K562 (cell line): ENCODE data around the gene ZNF32. TPM values are rescaled to one million over a fixed set of nuclear protein-coding genes. Genes with fewer than 3 reads are reported as not detected.

Experiments used
- ASH1L ChIP-seq: fragments of 450-650 bp; IDR thresholded peaks from 2 replicates; pipeline ENCODE4 v1.6.1; 2018; ENCODE audit warnings: borderline replicate concordance, mild to moderate bottlenecking, low read depth; ENCODE audit not compliant: partially characterized antibody
- CHD2 ChIP-seq: IDR thresholded peaks from 2 replicates; pipeline ENCODE4 v1.6.1; 2011; ENCODE audit warnings: low read depth, low read length
- ELF4 ChIP-seq: fragments of 450-650 bp; formaldehyde crosslinking; IDR thresholded peaks from 2 replicates; pipeline ENCODE4 v1.4.0; 2022; ENCODE audit warnings: missing genetic modification characterization
- KLF10 ChIP-seq: fragments of 250-450 bp; sonication (Bioruptor Pico); IDR thresholded peaks from 2 replicates; pipeline ENCODE4 v1.6.1; 2021; ENCODE audit warnings: matching md5 sums
- MTA3 ChIP-seq: fragments of 450-650 bp; formaldehyde crosslinking; IDR thresholded peaks from 2 replicates; pipeline ENCODE4 v1.6.1; 2017; ENCODE audit warnings: mild to moderate bottlenecking, borderline replicate concordance
- NONO ChIP-seq, 2 experiments: fragments of 200-400 bp in 1 of 2; fragments of 450-650 bp in 1 of 2; formaldehyde crosslinking in 1 of 2; IDR thresholded peaks; 2 replicates each; pipeline ENCODE4 v1.6.1; 2017; ENCODE audit warnings: low read depth in 2 of 2, mild to moderate bottlenecking in 2 of 2, moderate library complexity in 2 of 2, low read length in 1 of 2
- PRMT5 ChIP-seq: sonication (generic); formaldehyde crosslinking; IDR thresholded peaks from 2 replicates; pipeline ENCODE4 v1.5.0; 2020; ENCODE audit warnings: missing genetic modification reagents
- RAD21 ChIP-seq, 2 experiments: fragments of 250-450 bp in 1 of 2; fragments of 450-650 bp in 1 of 2; sonication (Bioruptor Pico) in 1 of 2; formaldehyde crosslinking in 1 of 2; IDR thresholded peaks in 1 of 2; conservative IDR thresholded peaks in 1 of 2; 2 replicates each; pipeline versions ENCODE4 v1.4.0 to v1.8.0; 2020 to 2022; ENCODE audit warnings: mild to moderate bottlenecking in 2 of 2, moderate library complexity in 1 of 2
- RBBP5 ChIP-seq: fragments of 200-600 bp; sonication (generic); IDR thresholded peaks from 2 replicates; pipeline ENCODE4 v1.6.1; 2012; ENCODE audit warnings: borderline replicate concordance, mild to moderate bottlenecking, low read length, control low read depth, inconsistent platforms; ENCODE audit not compliant: insufficient read depth, poor library complexity, severe bottlenecking
- SETDB1 ChIP-seq: IDR thresholded peaks from one replicate; pipeline ENCODE4 v1.6.1; 2012; ENCODE audit warnings: low read length, control low read depth, inconsistent platforms
- SIN3A ChIP-seq, 2 experiments: fragments of 150-350 bp in 1 of 2; IDR thresholded peaks; 2 replicates each; pipeline ENCODE4 v1.6.1; 2011 to 2016; ENCODE audit warnings: borderline replicate concordance in 2 of 2, low read depth in 2 of 2, low read length in 2 of 2, mild to moderate bottlenecking in 2 of 2, moderate library complexity in 2 of 2; ENCODE audit not compliant: control insufficient read depth in 1 of 2
- XRCC3 ChIP-seq: fragments of 450-650 bp; IDR thresholded peaks from 2 replicates; pipeline ENCODE4 v1.6.1; 2017; ENCODE audit warnings: mild to moderate bottlenecking, moderate library complexity
- YY1 ChIP-seq, 3 experiments: IDR thresholded peaks; 2 replicates each; pipeline ENCODE4 v1.6.1; 2011; ENCODE audit warnings: low read length in 2 of 3, mild to moderate bottlenecking in 2 of 3, moderate library complexity in 2 of 3, borderline replicate concordance in 1 of 3, control low read depth in 1 of 3, low read depth in 1 of 3; ENCODE audit not compliant: insufficient read depth in 3 of 3, insufficient replicate concordance in 2 of 3, control insufficient read depth in 1 of 3, insufficient read length in 1 of 3; ENCODE audit errors: extremely low read depth in 1 of 3
- ZNF134 ChIP-seq: fragments of 250-450 bp; sonication (Bioruptor Pico); conservative IDR thresholded peaks from 2 replicates; pipeline ENCODE4 v1.4.0; 2020
- ZNF146 ChIP-seq: IDR thresholded peaks from one replicate; pipeline ENCODE4 v1.6.1; 2018; ENCODE audit warnings: missing compliant biosample characterization; ENCODE audit not compliant: unreplicated experiment
- ZNF184 ChIP-seq: sonication (generic); formaldehyde crosslinking; IDR thresholded peaks from 2 replicates; pipeline ENCODE4 v1.5.0; 2020; ENCODE audit warnings: missing genetic modification reagents
- ZNF217 ChIP-seq: sonication (generic); formaldehyde crosslinking; IDR thresholded peaks from 2 replicates; pipeline ENCODE4 v1.8.0; 2022; ENCODE audit warnings: mild to moderate bottlenecking, missing genetic modification reagents
- ZNF445 ChIP-seq: fragments of 250-450 bp; sonication (Bioruptor Pico); IDR thresholded peaks from 2 replicates; pipeline ENCODE4 v1.4.0; 2020; ENCODE audit warnings: low read depth, mild to moderate bottlenecking, moderate library complexity
- ZNF589 ChIP-seq: fragments of 200-800 bp; sonication (Bioruptor generic); IDR thresholded peaks from 2 replicates; pipeline ENCODE4 v1.6.1; 2016; ENCODE audit warnings: low read depth, missing genetic modification characterization, missing compliant biosample characterization
- ZNF75A ChIP-seq: fragments of 450-650 bp; formaldehyde crosslinking; IDR thresholded peaks from 2 replicates; pipeline ENCODE4 v1.4.0; 2020; ENCODE audit warnings: mild to moderate bottlenecking
- ZNF76 ChIP-seq: fragments of 250-450 bp; sonication (Bioruptor Pico); IDR thresholded peaks from 2 replicates; pipeline ENCODE4 v1.4.0; 2020; ENCODE audit warnings: mild to moderate bottlenecking, moderate library complexity, borderline replicate concordance
- ZSCAN29 ChIP-seq: fragments of 450-650 bp; IDR thresholded peaks from 2 replicates; pipeline ENCODE4 v1.6.1; 2017
- polyA plus RNA-seq, 8 experiments: library from polyadenylated mRNA; depleted of rRNA in 4 of 8; stranded (reverse) in 5 of 8; unstranded in 3 of 8; fragments of >200 nt; fragmentation: Nextera tagmentation in 2 of 8; fragmentation: Illumina TruSeq in 1 of 8; extraction: Ambion mirVana in 2 of 8; extraction: Trizol in 1 of 8; gene quantifications; 2 replicates each; pipeline versions ENCODE4 v1.2.1 to v1.2.3, GENCODE V29; 2011 to 2014; ENCODE audit warnings: inconsistent platforms in 1 of 8, missing spikeins in 1 of 8
- total RNA-seq, 7 experiments: library from RNA; depleted of rRNA in 6 of 7; stranded (reverse); fragments of >200 nt in 6 of 7; fragmentation: Illumina TruSeq in 2 of 7; extraction: Trizol in 2 of 7; gene quantifications; 2 replicates each; pipeline versions ENCODE4 v1.2.1 to v1.2.3, GENCODE V29; 2011 to 2021; ENCODE audit warnings: low replicate concordance in 1 of 7
- TF ChIP-seq, protein P1 (sequence below): sonication (generic); formaldehyde crosslinking; IDR thresholded peaks from 2 replicates; pipeline ENCODE4 v1.8.1; 2023; ENCODE audit warnings: mild to moderate bottlenecking, missing genetic modification reagents
- TF ChIP-seq, protein P2 (sequence below): fragments of 450-650 bp; IDR thresholded peaks from 2 replicates; pipeline ENCODE4 v1.6.1; 2016; ENCODE audit warnings: antibody characterized with exemption
- TF ChIP-seq, protein P3 (sequence below): IDR thresholded peaks from 3 replicates; pipeline ENCODE4 v1.6.1; 2011; ENCODE audit warnings: borderline replicate concordance, mild to moderate bottlenecking, moderate library complexity; ENCODE audit not compliant: insufficient read length; ENCODE audit errors: extremely low read depth

ZNF32 gene
- total and polyA plus RNA-seq, 9 of the 15 experiments (the other 6 are each of a cell fraction or from before 2014, with no cell fraction given): 17.3 to 57.0 (median 26.3) TPM

DNA sequence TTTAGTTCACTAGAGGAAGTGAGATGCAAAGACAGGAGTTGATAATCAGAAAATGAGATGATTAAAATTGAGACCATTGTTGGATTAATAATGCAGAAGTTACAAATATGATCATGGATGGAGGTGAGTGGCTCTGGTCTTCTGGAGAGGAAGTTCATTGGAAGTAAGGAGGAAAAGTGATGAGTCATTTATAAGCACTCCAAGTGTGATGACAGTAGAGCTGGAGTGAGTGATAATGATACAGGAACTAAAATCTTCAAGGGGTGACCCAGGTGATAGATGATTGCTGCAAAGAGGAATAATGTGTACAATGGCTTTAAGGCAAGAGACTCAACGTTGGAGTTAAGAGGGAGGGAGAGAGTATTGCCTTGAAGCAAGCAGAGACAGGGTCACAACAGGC is 20.7 kb downstream of the ZNF32 start (continued):
- TF ChIP-seq ZNF589 (CRISPR knock-in tag): no peak
- TF ChIP-seq ZNF76 (CRISPR knock-in tag): no peak
- no peak for TF ChIP-seq NONO (IDR thresholded peaks at IDR 0.05; ENCODE audit: low read depth in 2 of 2, low read length in 1 of 2)
- TF ChIP-seq, protein P1, sequence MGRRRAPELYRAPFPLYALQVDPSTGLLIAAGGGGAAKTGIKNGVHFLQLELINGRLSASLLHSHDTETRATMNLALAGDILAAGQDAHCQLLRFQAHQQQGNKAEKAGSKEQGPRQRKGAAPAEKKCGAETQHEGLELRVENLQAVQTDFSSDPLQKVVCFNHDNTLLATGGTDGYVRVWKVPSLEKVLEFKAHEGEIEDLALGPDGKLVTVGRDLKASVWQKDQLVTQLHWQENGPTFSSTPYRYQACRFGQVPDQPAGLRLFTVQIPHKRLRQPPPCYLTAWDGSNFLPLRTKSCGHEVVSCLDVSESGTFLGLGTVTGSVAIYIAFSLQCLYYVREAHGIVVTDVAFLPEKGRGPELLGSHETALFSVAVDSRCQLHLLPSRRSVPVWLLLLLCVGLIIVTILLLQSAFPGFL (CRISPR knock-in tag): no peak
- TF ChIP-seq MTA3: no peak
- TF ChIP-seq RAD21 (CRISPR knock-in tag; conservative IDR thresholded peaks at IDR 0.05 in 1 of 2, IDR thresholded peaks at IDR 0.05 in 1 of 2): no peak
- TF ChIP-seq YY1 (IDR thresholded peaks at IDR 0.05; ENCODE audit: borderline replicate concordance in 1 of 3, control insufficient read depth in 1 of 3, extremely low read depth in 1 of 3, insufficient read depth in 3 of 3, insufficient read length in 1 of 3, insufficient replicate concordance in 2 of 3, low read depth in 1 of 3, low read length in 2 of 3): no peak
- no peak for TF ChIP-seq SETDB1
- no peak for TF ChIP-seq ZSCAN29
- TF ChIP-seq ZNF217 (CRISPR knock-in tag): no peak
- no peak for TF ChIP-seq ZNF134 (CRISPR knock-in tag)
- TF ChIP-seq, protein P2, sequence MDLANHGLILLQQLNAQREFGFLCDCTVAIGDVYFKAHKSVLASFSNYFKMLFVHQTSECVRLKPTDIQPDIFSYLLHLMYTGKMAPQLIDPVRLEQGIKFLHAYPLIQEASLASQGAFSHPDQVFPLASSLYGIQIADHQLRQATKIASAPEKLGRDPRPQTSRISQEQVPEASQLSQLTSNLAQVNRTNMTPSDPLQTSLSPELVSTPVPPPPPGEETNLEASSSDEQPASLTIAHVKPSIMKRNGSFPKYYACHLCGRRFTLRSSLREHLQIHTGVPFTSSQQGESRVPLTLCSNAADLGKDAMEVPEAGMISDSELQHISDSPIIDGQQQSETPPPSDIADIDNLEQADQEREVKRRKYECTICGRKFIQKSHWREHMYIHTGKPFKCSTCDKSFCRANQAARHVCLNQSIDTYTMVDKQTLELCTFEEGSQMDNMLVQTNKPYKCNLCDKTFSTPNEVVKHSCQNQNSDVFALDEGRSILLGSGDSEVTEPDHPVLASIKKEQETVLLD: no peak
- TF ChIP-seq ZNF146: no peak
- no peak for TF ChIP-seq RBBP5
- TF ChIP-seq SIN3A (IDR thresholded peaks at IDR 0.05; ENCODE audit: borderline replicate concordance in 2 of 2, control insufficient read depth in 1 of 2, low read depth in 2 of 2, low read length in 2 of 2): no peak
- no peak for TF ChIP-seq CHD2
- no peak for TF ChIP-seq KLF10
- no peak for TF ChIP-seq XRCC3
- TF ChIP-seq, protein P3, sequence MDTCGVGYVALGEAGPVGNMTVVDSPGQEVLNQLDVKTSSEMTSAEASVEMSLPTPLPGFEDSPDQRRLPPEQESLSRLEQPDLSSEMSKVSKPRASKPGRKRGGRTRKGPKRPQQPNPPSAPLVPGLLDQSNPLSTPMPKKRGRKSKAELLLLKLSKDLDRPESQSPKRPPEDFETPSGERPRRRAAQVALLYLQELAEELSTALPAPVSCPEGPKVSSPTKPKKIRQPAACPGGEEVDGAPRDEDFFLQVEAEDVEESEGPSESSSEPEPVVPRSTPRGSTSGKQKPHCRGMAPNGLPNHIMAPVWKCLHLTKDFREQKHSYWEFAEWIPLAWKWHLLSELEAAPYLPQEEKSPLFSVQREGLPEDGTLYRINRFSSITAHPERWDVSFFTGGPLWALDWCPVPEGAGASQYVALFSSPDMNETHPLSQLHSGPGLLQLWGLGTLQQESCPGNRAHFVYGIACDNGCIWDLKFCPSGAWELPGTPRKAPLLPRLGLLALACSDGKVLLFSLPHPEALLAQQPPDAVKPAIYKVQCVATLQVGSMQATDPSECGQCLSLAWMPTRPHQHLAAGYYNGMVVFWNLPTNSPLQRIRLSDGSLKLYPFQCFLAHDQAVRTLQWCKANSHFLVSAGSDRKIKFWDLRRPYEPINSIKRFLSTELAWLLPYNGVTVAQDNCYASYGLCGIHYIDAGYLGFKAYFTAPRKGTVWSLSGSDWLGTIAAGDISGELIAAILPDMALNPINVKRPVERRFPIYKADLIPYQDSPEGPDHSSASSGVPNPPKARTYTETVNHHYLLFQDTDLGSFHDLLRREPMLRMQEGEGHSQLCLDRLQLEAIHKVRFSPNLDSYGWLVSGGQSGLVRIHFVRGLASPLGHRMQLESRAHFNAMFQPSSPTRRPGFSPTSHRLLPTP: no peak
- no peak for TF ChIP-seq ZNF184
- TF ChIP-seq ELF4 (CRISPR knock-in tag): no peak
- TF ChIP-seq ASH1L: no peak
- no peak for TF ChIP-seq ZNF445 (CRISPR knock-in tag)
- TF ChIP-seq PRMT5: no peak
- TF ChIP-seq ZNF75A (CRISPR knock-in tag): no peak
